MM.1S (cell line): ENCODE data around the gene AIMP1.

Experiments
- DNase-seq: peaks from one replicate; pipeline ENCODE4 v3.0.0-alpha.2; 2015
- H2AFZ ChIP-seq: fragments of 300-600 bp; sonication (generic); 2 replicates; pipeline ENCODE4 v1.6.0; 2016; ENCODE audit warnings: antibody characterized with exemption, low read length
- H3F3A ChIP-seq: fragments of 300-600 bp; sonication (generic); 2 replicates; pipeline ENCODE4 v1.6.1; 2016; ENCODE audit warnings: mild to moderate bottlenecking, antibody characterized with exemption, low read length, moderate library complexity, mixed read lengths; ENCODE audit not compliant: insufficient read depth
- H3K27ac ChIP-seq: fragments of 300-600 bp; sonication (generic); 2 replicates; pipeline ENCODE4 v1.5.1; 2016; ENCODE audit warnings: mild to moderate bottlenecking, low read length
- H3K27me3 ChIP-seq: fragments of 300-600 bp; sonication (generic); replicated peaks from 2 replicates; pipeline ENCODE4 v1.6.0; 2016; ENCODE audit warnings: low read length; ENCODE audit not compliant: insufficient read depth
- H3K36me3 ChIP-seq: fragments of 300-600 bp; sonication (generic); replicated peaks from 2 replicates; pipeline ENCODE4 v1.6.1; 2016; ENCODE audit warnings: mild to moderate bottlenecking, low read length, mixed read lengths; ENCODE audit not compliant: insufficient read depth
- H3K4me1 ChIP-seq: fragments of 300-600 bp; sonication (generic); 2 replicates; pipeline ENCODE4 v1.6.1; 2016; ENCODE audit warnings: low read length, mixed read lengths
- H3K4me2 ChIP-seq: fragments of 300-600 bp; sonication (generic); 2 replicates; pipeline ENCODE4 v1.6.0; 2016; ENCODE audit warnings: low read depth, low read length
- H3K4me3 ChIP-seq: fragments of 300-600 bp; sonication (generic); 2 replicates; pipeline ENCODE4 v1.5.1; 2016; ENCODE audit warnings: low read length, mixed read lengths
- H3K79me2 ChIP-seq: fragments of 300-600 bp; sonication (generic); 2 replicates; pipeline ENCODE4 v1.6.1; 2016; ENCODE audit warnings: mixed run types, low read length, mixed read lengths
- H3K9ac ChIP-seq: fragments of 300-600 bp; sonication (generic); 2 replicates; pipeline ENCODE4 v1.6.1; 2016; ENCODE audit warnings: low read length, mixed read lengths
- H3K9me2 ChIP-seq: fragments of 300-600 bp; sonication (generic); replicated peaks from 2 replicates; pipeline ENCODE4 v1.6.1; 2016; ENCODE audit warnings: mild to moderate bottlenecking, low read length, mixed read lengths; ENCODE audit not compliant: insufficient read depth
- H3K9me3 ChIP-seq: fragments of 300-600 bp; sonication (generic); replicated peaks from 2 replicates; pipeline ENCODE4 v1.6.1; 2016; ENCODE audit warnings: mild to moderate bottlenecking, low read length, mixed read lengths; ENCODE audit not compliant: insufficient read depth
- H4K20me1 ChIP-seq: fragments of 300-600 bp; sonication (generic); 2 replicates; pipeline ENCODE4 v1.6.1; 2016; ENCODE audit warnings: mild to moderate bottlenecking, low read length, moderate library complexity, mixed read lengths; ENCODE audit not compliant: insufficient read depth
- CTCF ChIP-seq: fragments of 300-600 bp; sonication (generic); IDR thresholded peaks from 2 replicates; pipeline ENCODE4 v1.5.1; 2016; ENCODE audit warnings: antibody characterized with exemption, low read length, mixed read lengths
- EZH2 ChIP-seq: fragments of 300-600 bp; sonication (generic); optimal IDR thresholded peaks from 2 replicates; pipeline ENCODE3; 2017; ENCODE audit warnings: low read depth, mild to moderate bottlenecking, antibody characterized with exemption, low read length, mixed read lengths
- EZH2phosphoT487 ChIP-seq: fragments of 300-600 bp; sonication (generic); IDR thresholded peaks from 2 replicates; pipeline ENCODE4 v1.6.1; 2018; ENCODE audit warnings: antibody characterized with exemption, low read length

Gene AIMP1

GRCh38 chr4:106323119-106323518, 6.8 kb downstream of the AIMP1 start:
- H2AFZ ChIP-seq: no peak overlapping the region
- H3K36me3 ChIP-seq: peaks cover 4% of the 10 kb centered on the region; the same call in 1 of the 2 replicates
- H4K20me1 ChIP-seq: no peaks in the 10 kb centered on the region
- no peak overlapping the region for H3K4me3 ChIP-seq
- H3K27ac ChIP-seq: no peak overlapping the region
- no peaks in the 10 kb centered on the region for H3K27me3 ChIP-seq
- DNase-seq: no peak
- no peak for TF ChIP-seq EZH2phosphoT487
- no peak for TF ChIP-seq CTCF
- TF ChIP-seq EZH2: no peak
- no peak overlapping the region for H3K4me2 ChIP-seq
- no peak overlapping the region for H3K9ac ChIP-seq
- peaks cover 4% of the 10 kb centered on the region; the same call in 1 of the 2 replicates for H3K4me1 ChIP-seq
- H3K79me2 ChIP-seq: peaks cover 41% of the 10 kb centered on the region
- no peaks in the 10 kb centered on the region for H3K9me2 ChIP-seq
- 0 out of 2 replicates have a peak, but pooled peaks cover 3% of the 10 kb centered on the region for H3F3A ChIP-seq
- no peaks in the 10 kb centered on the region for H3K9me3 ChIP-seq

- Histone ChIP-seq H3K36me3 (peaks cover 7% of the 10 kb centered on the region; the same call in 1 of the 2 replicates), H3F3A (no peaks in the 10 kb centered on the region), H3K9ac (no peak overlapping the region), H3K4me3 (no peak overlapping the region), H3K9me2 (no peaks in the 10 kb centered on the region), H3K79me2 (peaks cover 18% of the 10 kb centered on the region), H3K4me1 (no peaks in the 10 kb centered on the region), H4K20me1 (no peaks in the 10 kb centered on the region), H3K9me3 (no peaks in the 10 kb centered on the region), H3K27ac (no peak overlapping the region), H3K4me2 (no peak overlapping the region), H2AFZ (no peak overlapping the region), H3K27me3 (no peaks in the 10 kb centered on the region)
- DNase-seq: no peak
- no peak for TF ChIP-seq EZH2
- TF ChIP-seq CTCF: no peak
- TF ChIP-seq EZH2phosphoT487: no peak
These were observed 9.4 kb downstream of the AIMP1 start for GRCh38 chr4:106325800-106326199.

- no peak for TF ChIP-seq EZH2phosphoT487
- peak; percentile 59 for TF ChIP-seq CTCF
- H2AFZ ChIP-seq: no peak overlapping the region
- H3K9me3 ChIP-seq: no peaks in the 10 kb centered on the region
- H4K20me1 ChIP-seq: no peaks in the 10 kb centered on the region
- H3K9me2 ChIP-seq: no peaks in the 10 kb centered on the region
- no peaks in the 10 kb centered on the region for H3F3A ChIP-seq
- peaks cover 7% of the 10 kb centered on the region; the same call in 1 of the 2 replicates for H3K79me2 ChIP-seq
- no peak overlapping the region for H3K4me2 ChIP-seq
- no peak overlapping the region for H3K4me3 ChIP-seq
- H3K36me3 ChIP-seq: peaks cover 7% of the 10 kb centered on the region; the same call in 1 of the 2 replicates
- no peak overlapping the region for H3K27ac ChIP-seq
- no peaks in the 10 kb centered on the region for H3K4me1 ChIP-seq
- H3K27me3 ChIP-seq: no peaks in the 10 kb centered on the region
- DNase-seq: peak; percentile 29
- H3K9ac ChIP-seq: no peak overlapping the region
These were observed 12.8 kb downstream of the AIMP1 start for GRCh38 chr4:106329041-106329618.
